ENCODE measurements around the gene APBA2. TPM values are rescaled to one million over a fixed set of nuclear protein-coding genes. Genes with fewer than 3 reads are reported as not detected.

APBA2 gene
- total and polyA plus RNA-seq, 10 of the 15 experiments (the other 5 are each of a cell fraction or from before 2014, with no cell fraction given), result 0.06 to 0.26 (median 0.07) TPM; not detected in 7

- no peak overlapping the region for H3K9ac ChIP-seq (ENCODE audit: control insufficient read depth, insufficient read depth, low read length)
- ATAC-seq (no peak), DNase-seq (ENCODE audit: low read depth, low spot score) (no peak), FAIRE-seq (no peak)
- ChIA-PET POLR2A (no interaction called here), SMC1A (ENCODE audit: uncharacterized antibody, unreplicated experiment) (no interaction called here), CTCF (no interaction called here), RAD21 (ENCODE audit: unreplicated experiment) (no interaction called here)
- H4K20me1 ChIP-seq (ENCODE audit: control insufficient read depth, insufficient read depth), result no peaks in the 10 kb centered on the region
- WGBS (ENCODE audit: insufficient coverage, insufficient replicate concordance, low lambda C conversion rate, missing lambda C conversion rate), result under 1% methylated on average over 8 of the region's 9 CpGs
- intact Hi-C loops (cut with micrococcal nuclease; ENCODE audit: unreplicated experiment) (no loop called here), in situ Hi-C loops (cut with MboI) (no loop called here)
- no peak overlapping the region for H2AFZ ChIP-seq (ENCODE audit: control insufficient read depth, low read depth, low read length)
- H3K27me3 ChIP-seq (replicated peaks in 1 of 2; ENCODE audit: control insufficient read depth in 2 of 2, insufficient read depth in 2 of 2, low read length in 1 of 2), result no peaks in the 10 kb centered on the region
- H3K4me1 ChIP-seq (ENCODE audit: control insufficient read depth, insufficient read depth, low read length), result no peaks in the 10 kb centered on the region; the same call in 1 of the 2 replicates
- H3K27ac ChIP-seq (ENCODE audit: control insufficient read depth, insufficient read depth), result no peak overlapping the region
- no peaks in the 10 kb centered on the region for H3K36me3 ChIP-seq (ENCODE audit: control insufficient read depth in 2 of 2, insufficient read depth in 2 of 2, low read length in 1 of 2)
- no peaks in the 10 kb centered on the region for H3K9me3 ChIP-seq (replicated peaks; ENCODE audit: control insufficient read depth, insufficient read depth, low read length)
- BruUV-seq (replicated peaks), result no TSS peak
- no peak overlapping the region for H3K4me2 ChIP-seq (ENCODE audit: control insufficient read depth, insufficient read depth)
- no peak overlapping the region for H3K4me3 ChIP-seq
- no peaks in the 10 kb centered on the region for H3K79me2 ChIP-seq (ENCODE audit: control insufficient read depth, insufficient read depth, low read length)
- TF ChIP-seq RBBP5 (conservative IDR thresholded peaks at IDR 0.05), result no peak
- no peak for TF ChIP-seq EP300 (IDR thresholded peaks at IDR 0.05; ENCODE audit: borderline replicate concordance in 1 of 2, control insufficient read depth in 1 of 2, low read depth in 2 of 2, low read length in 2 of 2)
- TF ChIP-seq NR2C2 (IDR thresholded peaks at IDR 0.05; ENCODE audit: borderline replicate concordance, control insufficient read depth, insufficient read length, low read depth), result no peak
- TF ChIP-seq BCL11A (IDR thresholded peaks at IDR 0.05; ENCODE audit: low read depth, low read length), result no peak
- no peak for TF ChIP-seq ATF2 (IDR thresholded peaks at IDR 0.05; ENCODE audit: low read length)
- TF ChIP-seq RFX5 (IDR thresholded peaks at IDR 0.05; ENCODE audit: low read depth, low read length), result no peak
- no peak for TF ChIP-seq HDGF (IDR thresholded peaks at IDR 0.05)
- no peak for TF ChIP-seq ZNF24 (IDR thresholded peaks at IDR 0.05)
- no peak for TF ChIP-seq IRF5 (IDR thresholded peaks at IDR 0.05; ENCODE audit: borderline replicate concordance)
- TF ChIP-seq ZNF687 (IDR thresholded peaks at IDR 0.05), result no peak
- no peak for TF ChIP-seq RELA (IDR thresholded peaks at IDR 0.05; ENCODE audit: borderline replicate concordance, partially characterized antibody)
- TF ChIP-seq CBX5 (IDR thresholded peaks at IDR 0.05; ENCODE audit: low read depth), result no peak
- TF ChIP-seq POU2F2 (IDR thresholded peaks at IDR 0.05; ENCODE audit: borderline replicate concordance, low read depth, low read length), result no peak
- no peak for TF ChIP-seq SMAD5 (IDR thresholded peaks at IDR 0.05; ENCODE audit: low read depth)
- TF ChIP-seq SKIL (IDR thresholded peaks at IDR 0.05; ENCODE audit: low read depth, poor library complexity, severe bottlenecking), result no peak
Observed at GRCh38 chr15:29037997-29038705, 152.4 kb downstream of the APBA2 start.
